RWPE2 (cell line): Measurements from ENCODE around the gene ATP2B3.

Experiments used
- ATAC-seq: fragments of 200-7000 bp; cut with Tn5 transposase; 3 replicates; pipeline ENCODE4 v1.9.1; 2021; ENCODE audit warnings: low read depth
- DNase-seq: peaks from one replicate; pipeline ENCODE4 v3.0.0-alpha.2; 2020; ENCODE audit warnings: low spot score
- H3K27ac ChIP-seq: fragments of 450-650 bp; 2 replicates; pipeline ENCODE4 v1.5.1; 2017; ENCODE audit warnings: mild to moderate bottlenecking; ENCODE audit not compliant: poor library complexity, severe bottlenecking
- H3K27me3 ChIP-seq: fragments of 250-450 bp; sonication (Bioruptor Pico); 2 replicates; pipeline ENCODE4 v1.5.1; 2021; ENCODE audit warnings: mild to moderate bottlenecking, moderate library complexity; ENCODE audit not compliant: insufficient read depth, poor library complexity, severe bottlenecking
- H3K36me3 ChIP-seq: fragments of 250-450 bp; sonication (Bioruptor Pico); 2 replicates; pipeline ENCODE4 v1.5.1; 2020; ENCODE audit warnings: low read depth, mild to moderate bottlenecking, moderate library complexity
- H3K4me1 ChIP-seq: fragments of 250-450 bp; sonication (Bioruptor Pico); 2 replicates; pipeline ENCODE4 v1.5.1; 2021; ENCODE audit warnings: mild to moderate bottlenecking, moderate library complexity; ENCODE audit not compliant: insufficient read depth, poor library complexity, severe bottlenecking
- H3K4me3 ChIP-seq: fragments of 250-450 bp; sonication (Bioruptor Pico); 2 replicates; pipeline ENCODE4 v1.5.1; 2021; ENCODE audit warnings: mild to moderate bottlenecking, moderate library complexity; ENCODE audit not compliant: severe bottlenecking
- H3K9me3 ChIP-seq: fragments of 250-450 bp; sonication (Bioruptor Pico); 2 replicates; pipeline ENCODE4 v1.5.1; 2021; ENCODE audit warnings: mild to moderate bottlenecking, moderate library complexity; ENCODE audit not compliant: severe bottlenecking
- TF ChIP-seq, protein P1 (sequence below): fragments of 450-650 bp; IDR thresholded peaks from one replicate; pipeline ENCODE4 v1.5.1; 2017; ENCODE audit warnings: mild to moderate bottlenecking, moderate library complexity; ENCODE audit not compliant: poor library complexity, severe bottlenecking

ATP2B3 gene

DNA sequence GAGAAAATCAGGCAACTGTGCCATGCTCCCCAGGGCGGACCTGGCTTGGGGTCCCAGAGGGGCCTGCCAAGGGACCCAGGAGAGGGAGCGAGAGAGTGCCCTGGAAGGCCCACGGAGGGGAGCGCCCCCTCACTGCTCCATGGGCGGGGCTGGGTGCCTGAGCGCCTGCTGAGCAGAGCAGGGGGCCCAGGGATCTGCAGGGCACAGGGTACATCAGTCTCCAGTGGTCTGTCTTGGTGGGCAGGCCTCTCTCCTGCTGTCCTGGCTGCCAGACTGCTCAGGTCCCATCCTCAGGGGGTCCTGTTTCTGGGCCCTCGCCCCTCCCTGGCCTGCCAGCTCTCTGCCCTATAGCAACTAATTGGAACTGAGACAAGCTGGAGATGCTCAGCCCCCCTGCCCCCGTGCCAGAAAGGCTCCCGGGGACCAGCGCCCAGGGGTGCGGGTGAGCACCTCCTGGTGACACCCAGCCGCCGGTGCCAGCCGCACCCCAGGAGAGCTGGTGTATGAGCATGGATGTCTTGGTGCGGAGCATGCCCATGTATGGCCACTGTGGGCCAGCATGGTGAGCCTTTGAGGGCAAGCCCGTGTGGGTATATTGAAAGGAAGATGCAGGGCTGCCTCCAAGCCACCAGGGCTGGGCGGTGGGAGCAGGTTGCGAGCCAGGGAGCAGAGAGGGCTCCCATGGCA lies 21.4 kb upstream of the ATP2B3 start:
- Histone ChIP-seq H3K4me3 (no peak overlapping the region), H3K9me3 (no peaks in the 10 kb centered on the region), H3K4me1 (no peaks in the 10 kb centered on the region), H3K27ac (no peak overlapping the region), H3K27me3 (no peaks in the 10 kb centered on the region), H3K36me3 (no peaks in the 10 kb centered on the region)
- ATAC-seq: no peak
- TF ChIP-seq, protein P1, sequence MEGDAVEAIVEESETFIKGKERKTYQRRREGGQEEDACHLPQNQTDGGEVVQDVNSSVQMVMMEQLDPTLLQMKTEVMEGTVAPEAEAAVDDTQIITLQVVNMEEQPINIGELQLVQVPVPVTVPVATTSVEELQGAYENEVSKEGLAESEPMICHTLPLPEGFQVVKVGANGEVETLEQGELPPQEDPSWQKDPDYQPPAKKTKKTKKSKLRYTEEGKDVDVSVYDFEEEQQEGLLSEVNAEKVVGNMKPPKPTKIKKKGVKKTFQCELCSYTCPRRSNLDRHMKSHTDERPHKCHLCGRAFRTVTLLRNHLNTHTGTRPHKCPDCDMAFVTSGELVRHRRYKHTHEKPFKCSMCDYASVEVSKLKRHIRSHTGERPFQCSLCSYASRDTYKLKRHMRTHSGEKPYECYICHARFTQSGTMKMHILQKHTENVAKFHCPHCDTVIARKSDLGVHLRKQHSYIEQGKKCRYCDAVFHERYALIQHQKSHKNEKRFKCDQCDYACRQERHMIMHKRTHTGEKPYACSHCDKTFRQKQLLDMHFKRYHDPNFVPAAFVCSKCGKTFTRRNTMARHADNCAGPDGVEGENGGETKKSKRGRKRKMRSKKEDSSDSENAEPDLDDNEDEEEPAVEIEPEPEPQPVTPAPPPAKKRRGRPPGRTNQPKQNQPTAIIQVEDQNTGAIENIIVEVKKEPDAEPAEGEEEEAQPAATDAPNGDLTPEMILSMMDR: no peak
- no peak for DNase-seq

DNA sequence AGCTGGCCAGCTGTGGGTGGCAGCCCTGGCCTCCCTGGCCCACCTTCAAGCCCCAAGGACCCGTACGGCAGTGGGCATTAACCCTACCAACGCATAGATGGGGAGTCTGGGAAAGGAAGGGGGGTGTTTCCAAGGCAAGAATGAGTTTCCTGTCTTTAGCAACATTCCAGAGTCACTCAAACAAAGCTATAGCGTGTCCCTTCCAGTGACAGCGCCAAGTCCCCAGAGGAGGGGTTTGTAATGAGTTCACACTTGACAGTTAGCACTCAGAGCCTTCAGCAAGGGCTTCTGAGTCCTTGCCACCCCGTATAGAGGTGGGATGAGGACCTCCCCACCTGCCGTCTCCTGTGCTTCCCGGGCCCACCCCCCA lies 20.9 kb upstream of the ATP2B3 start:
- no peak for DNase-seq
- TF ChIP-seq, protein P1: no peak
- Histone ChIP-seq H3K36me3 (no peaks in the 10 kb centered on the region), H3K27ac (no peak overlapping the region), H3K4me3 (no peak overlapping the region), H3K4me1 (no peaks in the 10 kb centered on the region), H3K27me3 (no peaks in the 10 kb centered on the region), H3K9me3 (no peaks in the 10 kb centered on the region)
- no peak for ATAC-seq

DNA sequence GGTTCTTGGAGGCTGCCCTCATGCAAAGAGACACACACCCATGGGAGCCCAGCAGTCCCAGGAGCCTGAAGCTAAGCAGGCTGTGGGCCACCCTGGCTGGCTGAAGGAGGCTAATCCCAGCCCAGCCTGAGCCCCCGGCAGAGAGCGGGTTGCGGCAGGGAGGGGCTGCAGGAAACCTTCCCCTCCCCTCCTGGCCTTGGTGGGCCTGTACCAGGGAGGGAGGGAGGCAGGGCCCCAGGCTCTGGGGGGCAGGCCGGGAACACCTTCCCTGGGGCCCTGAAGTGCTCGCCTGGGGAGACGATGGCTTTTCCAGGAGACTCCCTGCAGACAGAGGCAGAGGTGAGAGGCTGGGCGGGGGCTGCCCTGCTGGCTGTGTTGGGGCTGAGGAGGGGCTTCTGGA lies 19.0 kb upstream of the ATP2B3 start:
- Histone ChIP-seq H3K27ac (no peak overlapping the region), H3K4me1 (no peaks in the 10 kb centered on the region), H3K36me3 (no peaks in the 10 kb centered on the region), H3K27me3 (no peaks in the 10 kb centered on the region), H3K4me3 (no peak overlapping the region), H3K9me3 (no peaks in the 10 kb centered on the region)
- DNase-seq (no peak), ATAC-seq (no peak)
- TF ChIP-seq, protein P1: no peak

DNA sequence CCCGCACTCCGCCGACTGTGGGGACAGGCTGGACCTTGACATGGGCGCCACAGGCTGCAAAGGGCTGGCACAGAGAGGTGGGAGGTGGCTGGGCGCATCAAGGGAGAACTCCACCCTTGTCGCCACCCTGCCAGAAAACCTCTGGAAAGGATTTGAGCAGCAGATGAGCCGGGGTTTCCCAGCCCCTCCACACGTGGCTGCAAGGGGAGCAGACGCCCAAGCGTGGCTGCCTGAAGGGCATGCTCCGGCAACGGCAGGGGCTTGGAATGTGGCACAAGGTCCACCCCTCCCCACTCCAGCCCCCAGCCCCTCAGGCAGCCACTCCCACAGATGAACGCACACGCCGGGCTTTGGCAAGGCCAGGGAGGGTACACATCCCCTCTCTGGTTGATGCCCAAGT lies 18.1 kb upstream of the ATP2B3 start:
- H3K36me3 ChIP-seq: no peaks in the 10 kb centered on the region
- no peaks in the 10 kb centered on the region for H3K9me3 ChIP-seq
- H3K27ac ChIP-seq: no peak overlapping the region
- H3K4me3 ChIP-seq: no peak overlapping the region
- no peaks in the 10 kb centered on the region for H3K27me3 ChIP-seq
- H3K4me1 ChIP-seq: no peaks in the 10 kb centered on the region
- DNase-seq (no peak), ATAC-seq (no peak)
- TF ChIP-seq, protein P1: no peak

DNA sequence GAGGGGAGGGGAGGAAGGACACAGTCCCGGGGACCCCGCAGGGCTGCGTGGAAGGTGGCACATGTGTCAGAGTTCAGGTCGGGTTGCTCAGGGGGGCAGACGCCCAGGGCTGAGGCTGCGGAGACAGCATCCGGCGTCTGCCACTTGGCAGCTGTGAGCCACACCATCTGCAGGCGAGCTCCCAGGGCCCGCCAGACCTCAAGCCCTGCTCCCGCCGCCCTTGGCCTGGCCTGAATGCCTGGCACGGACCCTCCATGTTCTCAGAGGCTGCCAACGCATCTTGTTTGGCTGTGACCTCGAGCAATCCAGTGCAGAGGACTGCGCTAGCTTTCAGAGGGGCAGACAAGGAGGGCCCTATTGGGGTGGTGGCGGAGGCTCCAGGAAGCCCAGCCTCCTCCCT lies 17.6 kb upstream of the ATP2B3 start:
- H3K27ac ChIP-seq: no peak overlapping the region
- ATAC-seq: no peak
- H3K27me3 ChIP-seq: no peaks in the 10 kb centered on the region
- H3K36me3 ChIP-seq: no peaks in the 10 kb centered on the region
- TF ChIP-seq, protein P1: no peak
- H3K9me3 ChIP-seq: no peaks in the 10 kb centered on the region
- no peaks in the 10 kb centered on the region for H3K4me1 ChIP-seq
- DNase-seq: no peak
- no peak overlapping the region for H3K4me3 ChIP-seq
